ENCODE data around the gene FAM50B.

Gene FAM50B

DNA sequence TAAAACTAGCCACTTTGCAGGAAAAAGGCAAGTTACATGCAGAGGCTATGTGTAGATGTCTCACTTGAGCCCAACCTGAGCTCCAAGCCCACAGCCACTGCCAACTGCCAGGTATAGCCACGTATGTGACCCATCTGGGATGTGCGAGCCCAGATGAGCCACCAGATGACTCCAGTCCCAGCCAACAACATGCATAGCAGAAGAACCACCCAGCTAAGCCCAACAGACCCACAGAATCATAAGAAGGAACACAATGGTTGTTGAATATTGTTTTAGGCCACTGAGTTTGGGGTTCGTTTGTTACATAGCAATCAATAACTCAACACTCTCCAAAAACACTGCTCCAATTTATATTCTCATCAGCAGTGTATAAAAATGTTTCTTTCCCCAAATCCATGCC is 16.3 kb downstream of the FAM50B start:
- Histone ChIP-seq H3K4me1 (ENCODE audit: control insufficient read depth, insufficient read depth, low read length) (peaks cover 21% of the 10 kb centered on the region), H3K9me3 (ENCODE audit: control insufficient read depth, insufficient read depth, low read length) (no peaks in the 10 kb centered on the region), H3K4me3 (ENCODE audit: low read depth, low read length) (no peak overlapping the region), H3K27ac (ENCODE audit: low read depth, low read length) (no peak overlapping the region), H3K36me3 (ENCODE audit: control insufficient read depth, insufficient read depth, low read length) (no peaks in the 10 kb centered on the region), H3K9ac (ENCODE audit: low read depth, low read length) (no peak overlapping the region), H3K27me3 (ENCODE audit: control insufficient read depth, insufficient read depth, low read length) (no peaks in the 10 kb centered on the region)

DNA sequence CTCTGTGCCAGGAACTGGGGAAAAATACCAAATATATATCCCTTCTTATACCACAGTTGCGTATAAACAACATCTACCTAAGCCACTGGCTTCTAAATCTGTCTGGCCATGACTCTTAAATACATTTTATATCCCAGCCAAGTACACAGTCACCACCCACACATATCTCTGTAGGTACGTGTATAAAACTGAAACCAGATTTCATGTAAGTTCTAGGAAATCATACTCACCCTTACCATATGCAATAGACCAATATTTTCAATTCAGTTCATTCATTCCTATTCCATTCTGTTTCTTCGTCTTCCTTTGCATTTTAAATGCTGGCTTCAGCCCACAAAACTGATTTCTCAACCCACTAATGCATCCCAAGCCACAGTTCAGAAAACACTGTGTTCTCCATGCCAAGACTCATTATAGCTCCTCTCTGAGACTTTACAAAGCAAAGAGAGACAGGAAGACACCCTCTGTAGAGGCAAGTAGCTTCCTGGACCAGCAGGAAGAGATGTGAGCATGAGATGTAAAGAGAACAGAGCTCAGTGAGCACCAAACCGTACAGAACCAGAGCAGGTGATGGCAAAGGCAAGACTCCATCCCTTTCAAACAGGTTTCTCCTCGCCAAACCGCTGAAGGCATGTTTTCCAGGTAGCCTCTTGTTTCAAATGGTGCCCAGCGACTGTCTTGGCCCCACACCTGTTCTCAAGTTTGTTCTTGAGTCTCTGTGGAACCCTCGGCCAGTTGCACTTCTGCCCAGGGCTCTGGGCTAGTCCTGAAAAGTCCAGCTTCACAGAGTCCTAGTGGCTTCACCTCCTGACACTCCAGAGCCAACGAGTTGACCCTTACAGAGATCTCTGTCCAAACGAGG is 18.7 kb downstream of the FAM50B start:
- H3K9me3 ChIP-seq (ENCODE audit: control insufficient read depth, insufficient read depth, low read length), result no peaks in the 10 kb centered on the region
- H3K27me3 ChIP-seq (ENCODE audit: control insufficient read depth, insufficient read depth, low read length), result no peaks in the 10 kb centered on the region
- peaks cover 5% of the 10 kb centered on the region; the same call in 1 of the 2 replicates for H3K4me1 ChIP-seq (ENCODE audit: control insufficient read depth, insufficient read depth, low read length)
- no peak overlapping the region for H3K4me3 ChIP-seq (ENCODE audit: low read depth, low read length)
- H3K27ac ChIP-seq (ENCODE audit: low read depth, low read length), result no peak overlapping the region
- no peaks in the 10 kb centered on the region for H3K36me3 ChIP-seq (ENCODE audit: control insufficient read depth, insufficient read depth, low read length)
- H3K9ac ChIP-seq (ENCODE audit: low read depth, low read length), result no peak overlapping the region

DNA sequence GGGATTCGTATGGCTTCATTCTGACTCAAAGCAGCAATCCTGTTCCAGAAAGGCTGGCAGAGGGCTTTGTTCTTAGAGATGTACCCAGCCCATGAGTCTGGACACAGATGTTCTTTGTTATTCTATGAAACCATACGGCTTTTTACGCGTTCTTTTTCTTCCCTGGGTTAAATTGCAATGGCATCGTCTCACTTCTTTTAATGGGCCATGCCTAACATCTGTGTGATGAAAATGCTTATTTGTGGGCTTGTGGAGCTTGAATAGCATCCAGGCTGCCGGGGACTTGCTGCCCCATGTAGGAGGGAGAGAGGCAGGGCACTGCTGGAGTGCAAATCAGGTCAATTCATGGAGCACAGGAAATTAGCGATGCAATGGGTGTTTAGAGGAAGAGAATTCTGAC is 19.4 kb downstream of the FAM50B start:
- Histone ChIP-seq H3K27ac (ENCODE audit: low read depth, low read length) (no peak overlapping the region), H3K4me1 (ENCODE audit: control insufficient read depth, insufficient read depth, low read length) (peaks cover 5% of the 10 kb centered on the region; the same call in 1 of the 2 replicates), H3K27me3 (ENCODE audit: control insufficient read depth, insufficient read depth, low read length) (no peaks in the 10 kb centered on the region), H3K4me3 (ENCODE audit: low read depth, low read length) (no peak overlapping the region), H3K9me3 (ENCODE audit: control insufficient read depth, insufficient read depth, low read length) (no peaks in the 10 kb centered on the region), H3K36me3 (ENCODE audit: control insufficient read depth, insufficient read depth, low read length) (no peaks in the 10 kb centered on the region), H3K9ac (ENCODE audit: low read depth, low read length) (no peak overlapping the region)

DNA sequence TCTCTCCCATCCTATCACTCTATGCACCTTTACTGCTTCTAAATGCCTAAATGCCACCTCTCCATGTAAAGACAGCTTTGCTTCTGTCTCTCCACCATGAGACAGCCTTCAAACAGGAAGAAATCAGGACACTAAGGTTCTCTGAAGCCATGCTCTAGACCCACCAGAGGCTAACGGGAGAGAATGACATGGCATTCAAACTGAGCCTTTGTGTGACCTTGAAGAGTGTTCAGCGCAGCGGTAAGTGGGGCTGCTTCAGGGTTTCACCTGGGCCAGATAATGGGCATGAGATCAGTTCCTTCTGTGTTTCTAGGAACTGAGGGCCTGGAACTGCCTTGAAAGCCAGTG is 20.1 kb downstream of the FAM50B start:
- no peak overlapping the region for H3K4me3 ChIP-seq (ENCODE audit: low read depth, low read length)
- H3K27me3 ChIP-seq (ENCODE audit: control insufficient read depth, insufficient read depth, low read length), result no peaks in the 10 kb centered on the region
- H3K36me3 ChIP-seq (ENCODE audit: control insufficient read depth, insufficient read depth, low read length), result no peaks in the 10 kb centered on the region
- no peak overlapping the region for H3K27ac ChIP-seq (ENCODE audit: low read depth, low read length)
- peaks cover 5% of the 10 kb centered on the region; the same call in 1 of the 2 replicates for H3K4me1 ChIP-seq (ENCODE audit: control insufficient read depth, insufficient read depth, low read length)
- no peak overlapping the region for H3K9ac ChIP-seq (ENCODE audit: low read depth, low read length)
- no peaks in the 10 kb centered on the region for H3K9me3 ChIP-seq (ENCODE audit: control insufficient read depth, insufficient read depth, low read length)

DNA sequence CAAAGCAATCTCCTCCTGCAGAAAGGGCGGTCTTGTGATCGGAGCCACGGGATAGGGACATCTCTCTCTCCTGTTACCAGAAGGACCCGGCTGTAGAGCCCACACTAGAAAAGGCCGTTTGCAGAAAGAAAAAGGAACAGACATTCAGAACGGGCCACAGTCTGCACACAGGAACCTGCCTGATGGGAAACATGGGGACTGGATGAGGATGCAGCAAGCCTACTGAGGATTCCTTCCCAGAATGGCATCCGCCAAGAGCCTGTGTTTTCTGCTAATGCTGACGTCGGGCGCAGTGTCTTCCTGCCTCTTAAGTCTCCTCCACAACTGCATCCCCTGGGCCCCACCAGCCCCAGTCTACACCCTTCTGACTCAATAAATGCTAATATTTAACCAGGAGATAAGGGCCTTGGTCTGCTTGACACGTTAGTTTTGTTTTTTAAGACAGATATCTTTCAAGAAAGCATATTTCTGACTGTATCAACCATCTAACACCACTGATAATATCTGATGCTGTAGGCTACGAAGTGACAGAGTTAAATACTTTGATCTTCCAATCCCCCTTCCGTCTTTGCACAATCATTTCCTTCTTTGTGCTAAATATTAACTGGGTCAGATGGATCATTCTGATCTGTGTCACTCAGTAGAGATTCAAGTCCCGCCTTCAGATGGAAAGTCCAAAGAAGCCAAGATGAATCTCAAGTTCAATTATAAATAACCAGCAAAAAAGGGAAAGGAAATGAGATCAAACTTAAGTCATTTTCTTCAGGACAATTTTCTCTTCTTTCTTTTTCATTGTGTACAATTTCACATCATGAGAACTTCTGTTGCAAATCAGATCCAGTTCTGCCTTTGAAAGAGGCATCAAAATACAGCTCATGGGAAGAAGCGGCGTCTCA is 20.7 kb downstream of the FAM50B start:
- peaks cover 5% of the 10 kb centered on the region; the same call in 1 of the 2 replicates for H3K4me1 ChIP-seq (ENCODE audit: control insufficient read depth, insufficient read depth, low read length)

DNA sequence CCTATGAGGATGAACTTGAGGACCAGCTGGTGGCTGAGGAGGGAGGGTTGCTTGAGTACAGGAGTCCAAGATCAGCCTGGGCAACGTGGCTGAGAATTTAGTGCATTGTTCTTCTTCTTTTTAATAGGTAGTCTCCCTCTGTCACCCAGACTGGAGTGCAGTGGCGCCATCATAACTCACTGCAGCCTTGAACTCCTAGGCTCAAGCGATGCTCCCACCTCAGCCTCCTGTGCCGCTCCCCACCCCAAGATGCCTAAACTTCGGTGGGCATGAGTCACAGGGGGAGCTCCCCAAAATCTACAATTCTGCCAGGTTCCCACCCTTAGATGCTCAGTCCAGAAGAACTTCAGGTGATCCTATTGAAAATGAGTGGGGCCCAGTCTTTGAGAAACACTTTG is 21.4 kb downstream of the FAM50B start:
- Histone ChIP-seq H3K27me3 (ENCODE audit: control insufficient read depth, insufficient read depth, low read length) (no peaks in the 10 kb centered on the region), H3K4me3 (ENCODE audit: low read depth, low read length) (no peak overlapping the region), H3K36me3 (ENCODE audit: control insufficient read depth, insufficient read depth, low read length) (no peaks in the 10 kb centered on the region), H3K27ac (ENCODE audit: low read depth, low read length) (no peak overlapping the region), H3K4me1 (ENCODE audit: control insufficient read depth, insufficient read depth, low read length) (peaks cover 5% of the 10 kb centered on the region; the same call in 1 of the 2 replicates), H3K9me3 (ENCODE audit: control insufficient read depth, insufficient read depth, low read length) (no peaks in the 10 kb centered on the region), H3K9ac (ENCODE audit: low read depth, low read length) (no peak overlapping the region)

More for the DNA sequence above, 20.7 kb downstream of the FAM50B start:
- Histone ChIP-seq H3K4me3 (ENCODE audit: low read depth, low read length) (no peak overlapping the region), H3K27ac (ENCODE audit: low read depth, low read length) (no peak overlapping the region), H3K9ac (ENCODE audit: low read depth, low read length) (no peak overlapping the region), H3K27me3 (ENCODE audit: control insufficient read depth, insufficient read depth, low read length) (no peaks in the 10 kb centered on the region), H3K36me3 (ENCODE audit: control insufficient read depth, insufficient read depth, low read length) (no peaks in the 10 kb centered on the region), H3K9me3 (ENCODE audit: control insufficient read depth, insufficient read depth, low read length) (no peaks in the 10 kb centered on the region)

DNA sequence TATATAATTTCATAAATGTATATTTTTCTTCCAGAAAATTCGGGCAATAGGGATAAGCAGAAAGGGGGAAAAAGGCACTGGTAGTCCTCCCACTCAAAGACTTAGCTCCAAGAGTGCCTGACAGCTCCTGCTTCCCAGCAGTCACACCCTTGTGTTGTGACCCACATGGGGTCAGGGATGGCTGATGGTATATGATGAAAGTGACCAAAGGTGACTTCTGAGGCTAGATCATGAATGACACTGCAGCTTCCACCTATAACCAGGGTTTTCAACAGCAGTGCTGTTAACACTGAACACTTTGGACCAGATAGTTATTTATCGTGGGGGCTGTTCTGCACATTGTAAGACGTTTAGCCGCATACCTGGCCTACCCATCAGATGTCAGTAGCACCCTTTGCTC is 22.3 kb downstream of the FAM50B start:
- Histone ChIP-seq H3K4me3 (ENCODE audit: low read depth, low read length) (no peak overlapping the region), H3K27me3 (ENCODE audit: control insufficient read depth, insufficient read depth, low read length) (no peaks in the 10 kb centered on the region), H3K27ac (ENCODE audit: low read depth, low read length) (no peak overlapping the region), H3K36me3 (ENCODE audit: control insufficient read depth, insufficient read depth, low read length) (no peaks in the 10 kb centered on the region), H3K9me3 (ENCODE audit: control insufficient read depth, insufficient read depth, low read length) (no peaks in the 10 kb centered on the region), H3K4me1 (ENCODE audit: control insufficient read depth, insufficient read depth, low read length) (peaks cover 5% of the 10 kb centered on the region; the same call in 1 of the 2 replicates), H3K9ac (ENCODE audit: low read depth, low read length) (no peak overlapping the region)

DNA sequence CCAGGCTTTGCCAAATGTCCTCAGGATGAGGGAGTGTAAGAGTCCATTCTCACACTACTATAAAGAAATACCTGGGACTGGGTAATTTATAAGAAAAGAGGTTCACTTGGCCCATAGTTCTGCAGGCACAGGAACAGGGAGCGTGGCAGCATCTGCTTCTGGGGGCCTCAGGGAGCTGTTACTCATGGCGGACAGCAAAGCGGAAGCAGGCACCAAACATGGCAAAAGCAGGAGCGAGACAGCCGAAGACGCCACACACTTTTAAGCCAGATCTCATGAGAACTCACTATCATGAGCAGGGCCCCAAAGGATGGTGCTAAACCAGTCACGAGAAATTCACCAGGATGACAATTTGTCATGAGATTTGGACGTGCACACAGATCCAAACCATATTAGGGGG is 22.8 kb downstream of the FAM50B start:
- no peak overlapping the region for H3K27ac ChIP-seq (ENCODE audit: low read depth, low read length)
- H3K9me3 ChIP-seq (ENCODE audit: control insufficient read depth, insufficient read depth, low read length), result no peaks in the 10 kb centered on the region
- H3K36me3 ChIP-seq (ENCODE audit: control insufficient read depth, insufficient read depth, low read length), result no peaks in the 10 kb centered on the region
- H3K4me3 ChIP-seq (ENCODE audit: low read depth, low read length), result no peak overlapping the region
- H3K9ac ChIP-seq (ENCODE audit: low read depth, low read length), result no peak overlapping the region
- no peaks in the 10 kb centered on the region for H3K27me3 ChIP-seq (ENCODE audit: control insufficient read depth, insufficient read depth, low read length)
- H3K4me1 ChIP-seq (ENCODE audit: control insufficient read depth, insufficient read depth, low read length), result peaks cover 5% of the 10 kb centered on the region; the same call in 1 of the 2 replicates

DNA sequence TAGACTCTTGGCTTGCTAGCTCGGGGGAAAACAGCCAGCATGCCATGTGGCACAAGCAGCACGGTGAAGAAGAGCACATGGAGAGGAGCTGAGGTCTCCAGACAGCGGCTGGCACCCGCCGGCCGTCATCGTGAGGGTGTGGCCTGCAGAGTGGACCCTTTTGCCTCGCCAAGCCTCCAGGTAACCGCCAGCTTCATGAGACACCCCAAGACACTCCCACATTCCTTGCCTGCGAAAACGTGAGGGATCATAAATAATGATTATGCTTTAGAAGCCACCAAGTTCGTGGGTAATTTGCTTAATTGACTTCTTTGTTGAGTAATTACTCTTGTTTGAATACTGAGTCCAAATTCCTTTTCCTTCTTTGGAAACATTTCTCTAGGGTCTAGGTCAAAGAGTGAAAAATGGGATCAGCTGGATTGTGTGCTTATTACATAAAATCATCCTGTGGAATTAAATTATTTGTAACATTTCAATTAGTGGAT is 23.2 kb downstream of the FAM50B start:
- no peaks in the 10 kb centered on the region for H3K36me3 ChIP-seq (ENCODE audit: control insufficient read depth, insufficient read depth, low read length)
- H3K4me1 ChIP-seq (ENCODE audit: control insufficient read depth, insufficient read depth, low read length), result peaks cover 5% of the 10 kb centered on the region; the same call in 1 of the 2 replicates
- H3K4me3 ChIP-seq (ENCODE audit: low read depth, low read length), result no peak overlapping the region
- no peaks in the 10 kb centered on the region for H3K9me3 ChIP-seq (ENCODE audit: control insufficient read depth, insufficient read depth, low read length)
- H3K27me3 ChIP-seq (ENCODE audit: control insufficient read depth, insufficient read depth, low read length), result no peaks in the 10 kb centered on the region
- no peak overlapping the region for H3K27ac ChIP-seq (ENCODE audit: low read depth, low read length)
- no peak overlapping the region for H3K9ac ChIP-seq (ENCODE audit: low read depth, low read length)

DNA sequence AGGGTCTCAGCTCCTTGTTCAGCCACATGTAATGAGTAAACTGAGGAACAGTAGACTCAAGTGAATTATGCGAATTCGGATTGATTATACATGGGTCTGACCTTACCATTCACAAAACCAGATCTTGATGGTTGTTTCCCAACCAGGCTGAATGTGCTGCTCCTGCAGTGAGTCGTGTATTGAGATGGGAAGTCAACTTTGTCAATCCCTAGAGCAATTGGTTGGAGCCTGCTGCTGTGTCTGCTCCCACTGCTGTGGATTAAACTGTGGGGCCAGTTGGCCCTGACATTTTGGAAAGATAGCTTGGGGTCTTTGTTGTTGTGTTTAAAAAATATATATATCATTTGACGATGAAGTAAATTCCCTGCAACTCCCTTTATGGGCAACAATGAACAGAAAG is 23.9 kb downstream of the FAM50B start:
- Histone ChIP-seq H3K9me3 (ENCODE audit: control insufficient read depth, insufficient read depth, low read length) (no peaks in the 10 kb centered on the region), H3K27ac (ENCODE audit: low read depth, low read length) (no peak overlapping the region), H3K9ac (ENCODE audit: low read depth, low read length) (no peak overlapping the region), H3K36me3 (ENCODE audit: control insufficient read depth, insufficient read depth, low read length) (no peaks in the 10 kb centered on the region), H3K4me1 (ENCODE audit: control insufficient read depth, insufficient read depth, low read length) (peaks cover 5% of the 10 kb centered on the region; the same call in 1 of the 2 replicates), H3K4me3 (ENCODE audit: low read depth, low read length) (no peak overlapping the region), H3K27me3 (ENCODE audit: control insufficient read depth, insufficient read depth, low read length) (no peaks in the 10 kb centered on the region)

DNA sequence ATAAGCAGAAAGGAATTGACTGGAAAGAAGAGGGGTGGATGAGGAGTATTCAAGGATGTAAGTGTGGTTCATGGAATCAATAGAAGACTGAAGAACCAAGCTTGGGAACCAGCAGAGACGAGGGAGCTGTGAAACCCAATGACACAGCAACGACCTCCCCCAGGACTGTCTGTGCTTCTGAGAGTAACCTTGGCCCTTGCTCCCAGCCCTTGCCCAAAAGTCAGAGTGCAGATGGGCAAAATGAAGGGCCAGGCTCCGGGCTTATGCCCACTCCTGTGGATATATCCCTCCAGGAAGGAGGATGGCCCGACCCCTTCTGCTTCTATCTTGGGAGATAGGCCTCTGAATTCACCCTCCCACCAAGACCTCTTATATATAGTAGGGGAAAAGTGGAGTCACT is 24.9 kb downstream of the FAM50B start:
- no peaks in the 10 kb centered on the region for H3K36me3 ChIP-seq (ENCODE audit: control insufficient read depth, insufficient read depth, low read length)
- H3K4me3 ChIP-seq (ENCODE audit: low read depth, low read length), result no peak overlapping the region
- H3K27me3 ChIP-seq (ENCODE audit: control insufficient read depth, insufficient read depth, low read length), result no peaks in the 10 kb centered on the region
- H3K27ac ChIP-seq (ENCODE audit: low read depth, low read length), result no peak overlapping the region
- no peaks in the 10 kb centered on the region for H3K4me1 ChIP-seq (ENCODE audit: control insufficient read depth, insufficient read depth, low read length)
- H3K9me3 ChIP-seq (ENCODE audit: control insufficient read depth, insufficient read depth, low read length), result no peaks in the 10 kb centered on the region
- no peak overlapping the region for H3K9ac ChIP-seq (ENCODE audit: low read depth, low read length)
